Chondrocyte (in vitro differentiated cells): Measurements from ENCODE around the gene MBP. TPM values are rescaled to one million over a fixed set of nuclear protein-coding genes. Genes with fewer than 3 reads are reported as not detected.

Experiments used
- DNase-seq: peaks from one replicate; pipeline ENCODE4 v3.0.0; 2021; ENCODE audit warnings: mixed read lengths, low spot score
- H3K27ac Mint-ChIP-seq: one replicate; pipeline ENCODE4 v1.8.0; 2021; ENCODE audit warnings: mild to moderate bottlenecking, moderate library complexity, mixed read lengths; ENCODE audit not compliant: unreplicated experiment
- H3K27me3 Mint-ChIP-seq: 2 replicates; pipeline ENCODE4 v1.8.0; 2021; ENCODE audit warnings: low read depth, mixed read lengths
- H3K36me3 Mint-ChIP-seq: 2 replicates; pipeline ENCODE4 v1.8.0; 2021; ENCODE audit warnings: low read depth, mixed read lengths
- H3K4me1 Mint-ChIP-seq: 2 replicates; pipeline ENCODE4 v1.8.0; 2021; ENCODE audit warnings: low read depth, mild to moderate bottlenecking, mixed read lengths
- H3K4me3 Mint-ChIP-seq: one replicate; pipeline ENCODE4 v1.8.0; 2021; ENCODE audit warnings: mild to moderate bottlenecking, moderate library complexity, mixed read lengths; ENCODE audit not compliant: unreplicated experiment
- H3K9me3 Mint-ChIP-seq: 2 replicates; pipeline ENCODE4 v1.8.0; 2021; ENCODE audit warnings: low read depth, mixed read lengths
- total RNA-seq: library from RNA; stranded (reverse); gene quantifications from 3 replicates; pipeline ENCODE4 v1.2.1, GENCODE V29; 2021
- TF ChIP-seq, protein P1 (sequence below): fragments of 200-600 bp; sonication (generic); IDR thresholded peaks from 2 replicates; pipeline ENCODE4 v1.5.0; 2021; ENCODE audit warnings: antibody characterized with exemption, mild to moderate bottlenecking, moderate library complexity

The MBP gene
- total RNA-seq, 1 donor from 2014 or later, result 15.9 TPM

DNA sequence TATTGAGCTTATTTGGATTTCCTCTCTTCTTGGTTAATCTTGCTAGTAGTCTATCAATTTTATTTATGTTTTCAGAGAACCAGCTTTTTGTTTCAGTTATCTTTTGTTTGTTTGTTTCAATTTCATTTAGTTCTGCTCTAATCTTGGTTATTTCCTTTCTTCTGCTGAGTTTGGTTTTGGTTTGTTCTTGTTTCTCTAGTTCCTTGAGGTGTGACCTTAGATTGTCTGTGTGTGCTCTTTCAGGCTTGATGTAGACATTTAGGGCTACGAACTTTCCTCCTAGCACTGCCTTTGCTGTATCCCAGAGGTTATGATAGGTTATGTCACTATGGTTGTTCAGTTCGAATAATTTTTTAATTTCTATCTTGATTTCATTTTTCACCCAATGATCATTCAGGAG, 168.6 kb downstream of the MBP start:
- Mint-ChIP-seq H3K4me1 (peaks cover 3% of the 10 kb centered on the region), H3K4me3 (no peak overlapping the region), H3K9me3 (peaks cover 9% of the 10 kb centered on the region), H3K27ac (no peak overlapping the region), H3K36me3 (peaks cover 34% of the 10 kb centered on the region), H3K27me3 (no peaks in the 10 kb centered on the region)
- DNase-seq, result no peak
- TF ChIP-seq, protein P1, sequence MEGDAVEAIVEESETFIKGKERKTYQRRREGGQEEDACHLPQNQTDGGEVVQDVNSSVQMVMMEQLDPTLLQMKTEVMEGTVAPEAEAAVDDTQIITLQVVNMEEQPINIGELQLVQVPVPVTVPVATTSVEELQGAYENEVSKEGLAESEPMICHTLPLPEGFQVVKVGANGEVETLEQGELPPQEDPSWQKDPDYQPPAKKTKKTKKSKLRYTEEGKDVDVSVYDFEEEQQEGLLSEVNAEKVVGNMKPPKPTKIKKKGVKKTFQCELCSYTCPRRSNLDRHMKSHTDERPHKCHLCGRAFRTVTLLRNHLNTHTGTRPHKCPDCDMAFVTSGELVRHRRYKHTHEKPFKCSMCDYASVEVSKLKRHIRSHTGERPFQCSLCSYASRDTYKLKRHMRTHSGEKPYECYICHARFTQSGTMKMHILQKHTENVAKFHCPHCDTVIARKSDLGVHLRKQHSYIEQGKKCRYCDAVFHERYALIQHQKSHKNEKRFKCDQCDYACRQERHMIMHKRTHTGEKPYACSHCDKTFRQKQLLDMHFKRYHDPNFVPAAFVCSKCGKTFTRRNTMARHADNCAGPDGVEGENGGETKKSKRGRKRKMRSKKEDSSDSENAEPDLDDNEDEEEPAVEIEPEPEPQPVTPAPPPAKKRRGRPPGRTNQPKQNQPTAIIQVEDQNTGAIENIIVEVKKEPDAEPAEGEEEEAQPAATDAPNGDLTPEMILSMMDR, result no peak

DNA sequence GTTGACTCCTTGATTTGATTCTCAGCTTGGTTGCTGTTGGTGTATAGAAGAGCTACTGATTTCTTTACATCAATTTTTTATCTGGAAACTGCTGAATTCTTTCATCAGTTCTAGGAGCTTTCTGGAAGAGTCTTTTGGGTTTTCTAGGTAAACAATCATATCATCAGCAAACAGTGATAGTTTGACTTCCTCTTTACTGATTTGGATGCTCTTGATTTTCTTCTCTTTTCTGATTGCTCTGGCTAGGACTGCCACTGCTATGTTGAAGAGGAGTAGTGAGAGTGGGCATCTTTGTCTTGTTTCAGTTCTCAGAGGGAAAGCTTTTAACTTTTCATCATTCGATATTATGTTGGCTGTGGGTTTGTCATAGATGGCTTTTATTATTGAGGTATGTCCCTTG, 169.7 kb downstream of the MBP start:
- peaks cover 6% of the 10 kb centered on the region for H3K4me1 Mint-ChIP-seq
- H3K36me3 Mint-ChIP-seq, result peaks cover 33% of the 10 kb centered on the region
- H3K27me3 Mint-ChIP-seq, result no peaks in the 10 kb centered on the region
- peaks cover 9% of the 10 kb centered on the region for H3K9me3 Mint-ChIP-seq
- H3K27ac Mint-ChIP-seq, result no peak overlapping the region
- no peak for DNase-seq
- TF ChIP-seq, protein P1, result no peak
- H3K4me3 Mint-ChIP-seq, result no peak overlapping the region

DNA sequence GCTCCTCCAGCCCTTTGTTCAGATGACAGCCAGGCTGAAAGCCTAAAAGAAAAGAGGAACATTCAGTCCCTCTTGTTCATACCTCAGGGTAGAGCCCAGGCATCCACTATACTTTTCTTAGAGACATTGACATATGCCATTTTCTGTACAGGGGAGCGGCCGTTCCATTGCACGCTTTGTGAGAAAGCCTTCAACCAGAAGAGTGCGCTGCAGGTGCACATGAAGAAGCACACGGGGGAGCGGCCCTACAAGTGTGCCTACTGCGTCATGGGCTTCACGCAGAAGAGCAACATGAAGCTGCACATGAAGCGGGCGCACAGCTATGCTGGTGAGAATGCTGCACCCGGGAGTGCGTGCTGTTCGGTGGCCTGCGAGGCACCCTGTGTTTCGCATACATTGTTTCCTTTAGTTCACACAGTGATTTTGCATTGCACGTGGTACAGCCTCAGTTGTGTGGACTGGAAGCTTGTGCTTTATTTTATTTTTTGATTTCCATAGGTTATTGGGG, 172.0 kb downstream of the MBP start:
- H3K36me3 Mint-ChIP-seq, result peaks cover 42% of the 10 kb centered on the region
- H3K27me3 Mint-ChIP-seq, result no peaks in the 10 kb centered on the region
- peaks cover 6% of the 10 kb centered on the region for H3K4me1 Mint-ChIP-seq
- peaks cover 9% of the 10 kb centered on the region for H3K9me3 Mint-ChIP-seq
- TF ChIP-seq, protein P1, result no peak
- no peak overlapping the region for H3K27ac Mint-ChIP-seq
- DNase-seq, result no peak
- no peak overlapping the region for H3K4me3 Mint-ChIP-seq

DNA sequence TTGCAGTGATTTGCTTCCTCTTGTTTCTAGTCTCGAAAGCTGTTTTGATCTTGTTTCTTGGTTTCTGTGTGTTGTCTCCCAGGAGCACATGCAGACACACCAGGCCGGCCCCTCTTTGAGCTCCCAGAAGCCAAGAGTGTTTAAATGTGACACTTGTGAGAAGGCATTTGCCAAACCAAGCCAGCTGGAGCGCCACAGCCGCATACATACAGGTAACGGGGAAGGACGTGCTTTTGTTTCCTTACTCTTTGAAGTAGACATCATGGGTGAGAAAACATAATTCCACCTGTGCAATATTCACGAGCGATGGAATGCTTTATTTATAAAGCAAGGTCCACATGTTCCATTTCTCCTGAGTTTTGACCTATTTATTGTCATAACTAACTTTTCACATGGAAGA, 173.0 kb downstream of the MBP start:
- H3K27me3 Mint-ChIP-seq, result no peaks in the 10 kb centered on the region
- DNase-seq, result no peak
- TF ChIP-seq, protein P1, result no peak
- no peak overlapping the region for H3K27ac Mint-ChIP-seq
- H3K4me3 Mint-ChIP-seq, result no peak overlapping the region
- H3K36me3 Mint-ChIP-seq, result peaks cover 42% of the 10 kb centered on the region
- peaks cover 9% of the 10 kb centered on the region for H3K9me3 Mint-ChIP-seq
- peaks cover 6% of the 10 kb centered on the region for H3K4me1 Mint-ChIP-seq

DNA sequence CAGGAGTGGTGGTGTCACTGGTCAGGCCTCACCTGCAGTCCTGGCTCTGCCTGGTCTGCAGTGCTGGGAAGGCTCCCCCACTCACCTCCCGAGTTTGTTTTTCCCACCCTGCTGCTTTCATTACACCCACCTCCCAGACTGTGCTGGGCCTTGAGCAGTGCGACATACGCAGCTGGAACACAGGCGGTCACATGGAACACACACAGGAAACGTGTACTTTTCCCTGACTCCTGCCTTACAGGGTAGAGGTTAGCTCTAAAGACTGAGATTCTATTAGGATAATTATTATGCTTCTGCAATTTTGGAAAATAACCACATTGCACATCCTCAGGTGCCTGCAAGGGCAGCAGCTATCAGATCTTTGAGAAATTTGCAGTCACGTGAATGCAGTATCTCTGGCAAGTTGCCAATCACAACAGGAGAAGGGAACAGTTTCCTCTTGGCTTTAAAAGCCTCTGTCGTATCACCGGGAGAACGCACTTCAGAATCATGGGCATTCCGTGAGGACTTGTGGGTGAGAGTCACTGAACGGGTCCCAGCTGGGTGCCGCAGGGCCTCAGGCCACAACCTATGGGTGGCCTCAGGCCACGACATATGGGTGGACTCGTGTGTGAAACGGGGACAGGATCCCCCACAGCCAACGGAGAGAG, 173.8 kb downstream of the MBP start:
- DNase-seq, result no peak
- H3K27ac Mint-ChIP-seq, result no peak overlapping the region

More for the DNA sequence above, 173.8 kb downstream of the MBP start:
- Mint-ChIP-seq H3K27me3 (no peaks in the 10 kb centered on the region), H3K4me3 (no peak overlapping the region), H3K36me3 (peaks cover 42% of the 10 kb centered on the region), H3K4me1 (peaks cover 6% of the 10 kb centered on the region), H3K9me3 (peaks cover 9% of the 10 kb centered on the region)
- TF ChIP-seq, protein P1, result no peak
